GM12873 (cell line): ENCODE measurements around the gene SNX5.

Experiments
- CTCF ChIP-seq: IDR thresholded peaks from 2 replicates; pipeline ENCODE4 v1.5.1; 2012; ENCODE audit warnings: low read depth, mild to moderate bottlenecking, moderate library complexity, low read length, control low read depth; ENCODE audit not compliant: insufficient read depth; ENCODE audit errors: missing control alignments

Gene SNX5

GRCh38 chr20:18001131-18001921, 32.7 kb upstream of the SNX5 start:
- no peak for TF ChIP-seq CTCF

- no peak for TF ChIP-seq CTCF
These were observed 31.0 kb upstream of the SNX5 start for GRCh38 chr20:17999566-17999965.

GRCh38 chr20:17998446-17998845, 29.9 kb upstream of the SNX5 start:
- TF ChIP-seq CTCF: no peak

- peak; percentile 97 for TF ChIP-seq CTCF
These were observed 27.6 kb upstream of the SNX5 start for GRCh38 chr20:17995967-17996819.

GRCh38 chr20:17993546-17993945, 25.0 kb upstream of the SNX5 start:
- TF ChIP-seq CTCF: no peak

- TF ChIP-seq CTCF: no peak
These were observed 24.4 kb upstream of the SNX5 start for GRCh38 chr20:17992847-17993513.

- TF ChIP-seq CTCF: no peak
These were observed 23.6 kb upstream of the SNX5 start for GRCh38 chr20:17992224-17992637.
